ENCODE results near the gene RIPOR3. TPM values are rescaled to one million over a fixed set of nuclear protein-coding genes. Genes with fewer than 3 reads are reported as not detected.

Gene RIPOR3
- total and polyA plus RNA-seq, 2 experiments from 2014 or later, result 5.6 to 5.7 TPM

DNA sequence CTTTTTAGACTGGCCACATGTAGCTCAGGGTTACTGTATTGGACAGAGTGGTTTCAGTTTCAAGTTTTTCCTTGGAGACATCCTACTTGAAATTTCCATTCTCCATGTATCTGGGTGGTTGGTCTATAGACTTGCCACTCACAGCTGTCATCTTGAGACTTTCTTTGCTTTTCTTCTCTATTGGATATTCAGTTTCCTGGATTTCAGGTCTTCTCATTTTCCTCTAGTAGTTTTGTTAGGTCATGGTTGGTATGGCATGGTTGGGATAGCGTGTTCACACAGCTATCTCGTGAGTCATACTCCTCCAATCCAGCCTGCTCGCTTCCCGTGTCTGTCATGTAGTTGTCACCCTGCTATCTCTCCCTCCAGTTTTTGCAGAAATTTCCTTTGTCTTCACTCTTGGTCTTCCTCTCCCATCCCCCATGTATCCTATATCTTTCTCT is 132.8 kb downstream of the RIPOR3 start:
- no peaks in the 10 kb centered on the region for H3K36me3 ChIP-seq (replicated peaks; ENCODE audit: insufficient read depth, low read depth)
- H3K27me3 ChIP-seq, result no peaks in the 10 kb centered on the region
- WGBS (ENCODE audit: low lambda C conversion rate, missing lambda C conversion rate), result 55% methylated on average over 4 of the region's 4 CpGs
- no peaks in the 10 kb centered on the region for H3K9me3 ChIP-seq (ENCODE audit: low read depth)
- H3K4me1 ChIP-seq (ENCODE audit: insufficient read depth), result peaks cover 29% of the 10 kb centered on the region
- no peak overlapping the region for H2AFZ ChIP-seq
- peaks cover 80% of the 10 kb centered on the region for H3K79me2 ChIP-seq
- H4K20me1 ChIP-seq (ENCODE audit: insufficient read depth, poor library complexity, severe bottlenecking), result no peaks in the 10 kb centered on the region
- no peak overlapping the region for H3K4me3 ChIP-seq
- no peak for DNase-seq (ENCODE audit: low spot score)
- TF ChIP-seq EZH2 (IDR thresholded peaks at IDR 0.05; ENCODE audit: borderline replicate concordance) (no peak), EZH2phosphoT487 (IDR thresholded peaks at IDR 0.05; ENCODE audit: low read depth, severe bottlenecking, unreplicated experiment) (no peak), CTCF (IDR thresholded peaks at IDR 0.05; ENCODE audit: poor library complexity) (no peak)
- no peak overlapping the region for H3K4me2 ChIP-seq
- H3K9me2 ChIP-seq (replicated peaks; ENCODE audit: insufficient read depth), result no peaks in the 10 kb centered on the region
- H3K27ac ChIP-seq, result no peak overlapping the region

DNA sequence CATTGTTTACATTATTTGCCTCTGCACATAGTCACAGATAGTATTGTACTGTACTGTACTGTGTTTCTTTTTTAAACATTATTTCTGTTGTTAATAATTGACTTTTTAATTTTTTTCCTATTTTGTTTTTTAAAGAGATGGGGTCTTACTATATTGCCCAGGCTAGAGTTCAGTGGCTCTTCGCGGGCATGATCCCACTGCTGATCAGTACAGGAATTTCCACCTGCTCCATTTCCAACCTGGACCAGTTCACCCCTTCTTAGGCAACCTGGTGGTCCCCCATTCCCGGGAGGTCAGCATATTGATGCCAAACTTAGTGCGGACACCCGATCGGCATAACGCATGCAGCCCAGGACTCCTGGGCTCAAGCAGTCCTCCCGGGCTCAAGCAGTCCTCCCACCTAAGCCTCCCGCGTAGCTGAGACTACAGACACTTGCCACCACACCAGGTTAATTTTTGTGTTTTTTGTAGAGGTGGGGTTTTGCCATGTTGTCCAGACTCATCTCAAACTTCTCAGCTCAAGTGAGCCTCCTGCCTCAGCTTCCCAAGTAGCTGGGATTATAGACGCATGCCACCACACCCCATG is 133.7 kb downstream of the RIPOR3 start:
- no peaks in the 10 kb centered on the region for H3K9me2 ChIP-seq (replicated peaks; ENCODE audit: insufficient read depth)
- H3K27ac ChIP-seq, result no peak overlapping the region
- H4K20me1 ChIP-seq (ENCODE audit: insufficient read depth, poor library complexity, severe bottlenecking), result no peaks in the 10 kb centered on the region
- no peak overlapping the region for H2AFZ ChIP-seq
- DNase-seq (ENCODE audit: low spot score), result no peak
- no peaks in the 10 kb centered on the region for H3K27me3 ChIP-seq
- no peaks in the 10 kb centered on the region for H3K9me3 ChIP-seq (ENCODE audit: low read depth)
- H3K4me2 ChIP-seq, result no peak overlapping the region
- H3K4me3 ChIP-seq, result no peak overlapping the region
- peaks cover 79% of the 10 kb centered on the region for H3K79me2 ChIP-seq
- peaks cover 23% of the 10 kb centered on the region for H3K4me1 ChIP-seq (ENCODE audit: insufficient read depth)
- no peaks in the 10 kb centered on the region for H3K36me3 ChIP-seq (replicated peaks; ENCODE audit: insufficient read depth, low read depth)
- TF ChIP-seq EZH2 (IDR thresholded peaks at IDR 0.05; ENCODE audit: borderline replicate concordance) (no peak), EZH2phosphoT487 (IDR thresholded peaks at IDR 0.05; ENCODE audit: low read depth, severe bottlenecking, unreplicated experiment) (no peak), CTCF (IDR thresholded peaks at IDR 0.05; ENCODE audit: poor library complexity) (no peak)
- 96% methylated on average over 11 of the region's 11 CpGs for WGBS (ENCODE audit: low lambda C conversion rate, missing lambda C conversion rate)

DNA sequence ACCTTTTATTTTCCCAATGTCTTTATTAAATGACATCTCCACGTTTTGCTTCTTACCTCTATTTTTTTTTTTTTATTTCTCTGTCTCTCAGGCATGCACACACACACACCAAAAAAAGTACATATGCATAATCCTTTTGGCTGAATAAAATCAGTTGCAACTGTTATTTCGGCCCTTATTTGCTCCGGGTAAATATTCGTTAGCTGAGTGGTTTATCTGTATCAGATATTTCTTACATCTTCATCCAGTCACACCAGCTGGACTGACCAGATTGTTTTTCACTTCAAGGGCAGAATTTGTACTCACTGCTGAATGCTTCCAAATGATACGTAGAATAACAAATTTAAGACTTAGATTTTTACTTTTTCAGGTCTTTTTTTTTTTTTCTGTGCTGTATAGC is 135.7 kb downstream of the RIPOR3 start:
- DNase-seq (ENCODE audit: low spot score), result no peak
- no peak overlapping the region for H3K4me3 ChIP-seq
- no peak for TF ChIP-seq EZH2phosphoT487 (IDR thresholded peaks at IDR 0.05; ENCODE audit: low read depth, severe bottlenecking, unreplicated experiment)
- TF ChIP-seq CTCF (IDR thresholded peaks at IDR 0.05; ENCODE audit: poor library complexity), result no peak
- no peak for TF ChIP-seq EZH2 (IDR thresholded peaks at IDR 0.05; ENCODE audit: borderline replicate concordance)
- peaks cover 90% of the 10 kb centered on the region for H3K79me2 ChIP-seq
- H3K27ac ChIP-seq, result no peak overlapping the region
- no peaks in the 10 kb centered on the region for H3K36me3 ChIP-seq (replicated peaks; ENCODE audit: insufficient read depth, low read depth)
- H2AFZ ChIP-seq, result no peak overlapping the region
- H3K9me3 ChIP-seq (ENCODE audit: low read depth), result no peaks in the 10 kb centered on the region
- no peaks in the 10 kb centered on the region for H3K9me2 ChIP-seq (replicated peaks; ENCODE audit: insufficient read depth)
- H4K20me1 ChIP-seq (ENCODE audit: insufficient read depth, poor library complexity, severe bottlenecking), result no peaks in the 10 kb centered on the region
- H3K4me1 ChIP-seq (ENCODE audit: insufficient read depth), result peaks cover 5% of the 10 kb centered on the region
- 82% methylated on average over 5 of the region's 5 CpGs for WGBS (ENCODE audit: low lambda C conversion rate, missing lambda C conversion rate)
- no peaks in the 10 kb centered on the region for H3K27me3 ChIP-seq
- no peak overlapping the region for H3K4me2 ChIP-seq

Measured in hepatocyte (in vitro differentiated cells).